ENCODE measurements around the gene PXT1.
"Not testable (repeated sequence)": the region's sequence is repeated elsewhere in the genome, so short reads cannot be mapped to it uniquely, and the experiment has no call there.

The PXT1 gene, protein sequence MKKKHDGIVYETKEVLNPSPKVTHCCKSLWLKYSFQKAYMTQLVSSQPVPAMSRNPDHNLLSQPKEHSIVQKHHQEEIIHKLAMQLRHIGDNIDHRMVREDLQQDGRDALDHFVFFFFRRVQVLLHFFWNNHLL

DNA sequence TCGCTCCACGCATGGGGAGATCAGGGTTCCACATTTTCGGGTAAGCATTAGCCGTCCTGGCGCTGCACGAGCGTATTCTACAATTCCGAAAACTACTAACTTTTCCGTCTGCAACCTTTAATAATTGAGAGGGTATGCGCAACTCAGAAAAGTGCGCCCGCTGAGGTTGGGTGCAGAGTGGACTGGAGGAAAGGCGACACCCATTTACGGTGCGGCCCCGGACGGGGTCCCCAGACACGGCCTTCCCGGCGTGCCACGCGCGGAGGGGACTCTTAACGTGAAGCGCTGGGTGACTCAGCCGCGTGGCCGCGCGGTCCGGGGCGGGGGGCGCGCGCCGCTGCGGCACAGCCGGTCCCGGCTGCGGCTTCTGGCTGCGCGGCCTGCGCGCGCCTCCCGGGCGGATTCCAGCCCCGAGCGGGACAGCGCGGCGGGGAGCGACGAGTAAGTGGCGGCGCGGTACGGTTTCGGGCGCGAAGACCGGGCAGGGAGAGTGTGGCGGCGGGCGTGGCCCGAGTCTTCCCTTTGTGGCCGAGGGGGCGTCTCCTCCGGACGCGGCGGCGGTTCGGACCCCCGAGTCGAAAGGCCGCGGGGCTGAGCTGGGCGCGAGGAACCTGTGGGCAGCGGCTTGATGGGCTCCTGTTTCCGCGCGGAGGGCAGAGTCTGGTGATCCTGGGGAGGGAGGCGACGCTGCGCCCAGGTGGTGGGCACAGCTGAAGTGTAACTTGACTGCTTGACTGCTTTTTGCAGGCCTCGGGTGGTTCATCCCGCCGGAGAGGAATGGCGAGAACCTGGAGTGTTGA is at the start of gene PXT1, which contains the start of gene KCTD20:
TSS of gene PXT1 (minus strand) at position 184 of the 800 bp plus-strand sequence. CDS start 16,772 bp downstream, outside the sequence.
TSS of gene KCTD20 (plus strand) at position 330 of the 800 bp plus-strand sequence. CDS start 27,098 bp downstream, outside the sequence.
- peak; percentile 71 to 87 for DNase-seq (ENCODE audit: extremely low read depth in 1 of 2, low read depth in 1 of 2)

DNA sequence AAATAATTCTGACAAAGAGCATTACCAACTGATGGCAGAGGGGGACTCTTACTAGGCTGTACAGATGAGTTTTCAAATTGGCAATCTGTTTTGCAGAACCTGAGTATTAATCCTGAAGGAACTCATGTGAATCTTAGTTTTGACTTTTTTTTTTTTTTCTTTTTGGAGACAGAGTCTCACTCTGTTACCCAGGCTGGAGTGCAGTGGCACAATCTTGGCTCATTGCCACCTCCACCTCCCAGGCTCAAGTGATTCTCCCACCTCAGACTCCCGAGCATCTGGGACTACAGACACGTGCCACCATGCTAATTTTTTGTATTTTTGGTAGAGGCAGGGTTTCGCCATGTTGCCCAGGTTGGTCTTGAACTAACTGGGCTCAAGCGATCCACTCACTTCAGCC is 49.4 kb upstream of the PXT1 start:
- DNase-seq (ENCODE audit: extremely low read depth in 1 of 2, low read depth in 1 of 2) = no peak

DNA sequence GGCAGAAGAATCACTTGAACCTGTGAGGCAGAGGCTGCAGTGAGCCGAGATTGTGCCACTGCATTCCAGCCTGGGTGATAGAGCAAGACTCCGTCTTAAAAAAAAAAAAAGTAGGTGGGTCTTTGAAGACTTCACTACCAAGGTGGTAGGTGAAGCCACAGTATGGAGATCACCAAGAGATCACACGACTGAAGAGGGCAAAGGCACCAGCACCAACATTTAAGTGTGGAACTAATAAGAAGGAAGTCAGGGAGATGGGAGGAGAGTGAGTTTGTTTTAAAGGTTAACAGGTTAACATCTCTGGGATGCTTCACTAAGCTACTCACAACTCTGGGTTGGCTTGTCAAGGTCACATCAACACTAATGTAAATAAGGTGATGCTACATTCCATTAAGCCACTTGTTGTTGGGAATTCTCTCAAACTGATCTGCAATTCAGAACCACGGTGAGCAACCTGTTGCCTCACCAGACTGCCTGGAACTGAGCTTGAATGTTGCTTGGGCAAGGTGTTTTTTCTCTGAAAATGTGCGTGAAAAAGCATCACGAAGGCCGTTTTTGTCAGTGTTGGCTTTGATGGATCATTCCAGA is 48.8 kb upstream of the PXT1 start:
- no peak for DNase-seq (ENCODE audit: extremely low read depth in 1 of 2, low read depth in 1 of 2)

DNA sequence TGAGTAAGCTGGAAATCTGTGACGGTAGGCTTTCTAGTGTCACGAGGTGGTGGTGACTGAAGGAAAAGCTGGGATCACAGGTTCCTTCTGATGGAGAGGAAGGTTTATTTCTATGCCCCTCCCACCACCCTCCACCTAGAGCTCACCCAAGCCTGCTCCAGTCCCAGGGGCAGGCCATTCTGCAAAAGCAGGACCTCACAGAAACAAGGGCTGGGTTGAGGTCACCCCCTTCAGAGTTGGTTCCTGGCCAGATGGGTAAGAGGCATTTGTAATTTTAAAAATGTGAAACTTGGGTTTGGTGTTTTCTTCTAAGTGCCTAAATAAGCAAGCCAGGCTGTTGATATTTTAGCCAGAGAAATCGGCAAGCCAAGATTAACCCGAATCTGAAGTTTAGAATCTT is 46.8 kb upstream of the PXT1 start:
- DNase-seq (ENCODE audit: extremely low read depth in 1 of 2, low read depth in 1 of 2) = no peak

DNA sequence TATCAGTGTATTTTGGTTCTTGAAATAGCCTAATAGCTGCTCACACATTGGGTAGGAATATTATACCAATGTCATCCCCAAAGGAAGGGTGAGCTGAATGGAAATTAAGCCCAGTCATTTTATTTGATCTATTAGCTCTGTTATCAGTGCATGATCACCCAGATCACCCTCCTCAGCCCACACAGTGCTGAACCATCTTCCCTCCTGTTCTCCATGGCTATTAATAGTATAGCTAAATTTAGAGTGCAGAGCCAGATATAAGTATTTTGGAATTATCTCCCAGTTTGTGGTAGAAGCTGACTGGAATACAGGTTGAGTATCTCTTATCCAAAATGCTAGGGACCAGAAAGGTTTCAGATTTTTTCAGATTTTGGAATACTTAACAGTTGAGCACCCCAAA is 45.6 kb upstream of the PXT1 start:
- DNase-seq (ENCODE audit: extremely low read depth in 1 of 2, low read depth in 1 of 2) = no peak

DNA sequence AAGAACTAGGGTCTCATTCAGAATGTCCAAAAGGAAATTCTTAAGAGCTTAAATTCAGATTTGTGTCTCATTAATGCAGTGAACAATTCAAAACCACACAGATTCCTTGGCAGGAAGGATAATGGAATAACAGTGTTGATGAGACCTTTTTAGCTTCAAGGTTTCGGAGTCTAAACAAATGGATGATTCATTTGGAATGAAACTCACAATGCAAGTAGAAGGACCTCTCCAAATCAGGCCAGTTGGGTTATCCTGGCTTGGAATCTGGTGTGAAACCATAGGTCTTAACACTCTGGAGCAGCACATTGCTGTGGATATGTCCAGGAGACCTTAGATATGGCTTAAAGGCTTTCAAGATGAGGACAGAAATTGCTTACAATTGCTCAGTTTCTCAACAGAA is 45.0 kb upstream of the PXT1 start:
- DNase-seq (ENCODE audit: extremely low read depth in 1 of 2, low read depth in 1 of 2) = no peak

DNA sequence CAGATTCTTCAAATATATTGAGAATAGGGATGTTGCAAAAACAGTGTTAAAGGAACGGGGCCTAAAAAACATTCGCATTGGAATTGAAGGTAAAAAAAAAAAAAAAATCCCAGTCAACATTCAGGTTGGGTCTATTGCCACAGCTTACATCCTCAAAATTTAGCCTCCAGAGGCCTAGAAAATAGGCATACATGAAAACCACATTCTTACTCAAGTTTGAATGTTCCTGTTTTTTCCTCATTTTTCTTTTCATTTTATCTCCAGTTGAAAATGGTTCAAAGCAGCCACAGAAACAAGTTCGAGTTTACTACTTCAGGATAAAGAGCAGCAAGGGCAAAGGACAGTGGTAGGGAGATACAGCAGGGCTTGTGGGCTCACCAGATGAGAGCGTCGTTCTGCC is 42.1 kb upstream of the PXT1 start:
- no peak for DNase-seq (ENCODE audit: extremely low read depth in 1 of 2, low read depth in 1 of 2)

DNA sequence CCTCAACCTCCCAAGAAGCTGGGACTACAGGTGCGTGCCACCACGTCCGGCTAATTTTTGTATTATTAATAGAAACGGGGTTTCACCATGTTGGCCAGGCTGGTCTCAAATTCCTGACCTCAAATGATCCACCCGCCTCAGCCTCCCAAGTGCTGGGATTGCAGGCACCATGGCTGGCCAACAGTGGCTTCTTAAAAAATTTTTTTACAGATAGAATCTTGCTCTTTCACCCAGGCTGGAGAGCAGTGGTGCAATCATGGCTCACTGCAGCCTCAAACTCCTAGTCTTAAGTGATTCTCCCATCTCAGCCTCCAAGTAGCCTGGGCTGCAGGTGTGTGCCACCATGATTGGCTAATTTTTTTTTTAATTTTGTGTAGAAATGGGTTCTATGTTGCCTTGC is 40.7 kb upstream of the PXT1 start:
- DNase-seq (ENCODE audit: extremely low read depth in 1 of 2, low read depth in 1 of 2) = not testable (repeated sequence)

DNA sequence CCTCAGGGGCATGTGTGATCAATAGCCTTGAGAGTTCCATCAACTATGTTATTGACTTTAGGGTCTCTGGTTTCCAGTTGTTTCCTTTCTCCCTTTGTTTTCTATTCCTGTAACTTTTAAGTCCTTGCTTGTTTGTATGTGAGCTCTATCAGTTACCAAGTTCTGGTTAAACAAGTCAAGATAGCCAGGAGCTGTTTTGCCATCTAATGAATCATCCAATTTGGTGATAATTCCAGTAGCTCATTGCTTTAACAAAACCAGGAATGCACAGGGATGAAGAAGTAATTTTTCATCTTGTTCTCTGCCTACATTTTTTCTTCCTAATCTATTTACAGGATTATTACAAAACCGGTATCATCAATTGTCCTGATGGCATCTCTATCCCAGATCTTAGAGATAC is 36.6 kb upstream of the PXT1 start:
- no peak for DNase-seq (ENCODE audit: extremely low read depth in 1 of 2, low read depth in 1 of 2)

DNA sequence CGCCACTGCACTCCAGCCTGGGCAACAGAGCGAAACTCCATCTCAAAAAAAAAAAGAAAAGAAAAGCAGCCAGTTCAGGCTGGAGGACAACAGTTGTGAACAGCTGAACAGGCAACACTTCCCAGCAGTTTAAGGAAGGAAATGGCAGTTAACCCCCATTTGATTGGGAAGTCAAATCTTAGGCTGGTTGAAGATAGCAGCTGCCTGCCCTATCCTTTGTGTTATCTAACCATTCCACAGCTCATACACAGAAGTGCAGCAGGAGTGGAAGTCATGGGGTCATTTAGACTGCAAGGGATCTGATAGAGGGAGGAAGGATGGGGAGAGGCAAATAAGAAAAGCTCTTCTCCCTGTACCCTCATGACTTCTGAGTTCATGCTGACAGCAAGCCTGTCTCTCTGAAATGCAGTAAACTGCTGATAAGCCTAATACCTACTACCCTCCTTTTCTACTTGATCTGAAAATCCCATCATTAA is 35.4 kb upstream of the PXT1 start:
- no peak for DNase-seq (ENCODE audit: extremely low read depth in 1 of 2, low read depth in 1 of 2)

DNA sequence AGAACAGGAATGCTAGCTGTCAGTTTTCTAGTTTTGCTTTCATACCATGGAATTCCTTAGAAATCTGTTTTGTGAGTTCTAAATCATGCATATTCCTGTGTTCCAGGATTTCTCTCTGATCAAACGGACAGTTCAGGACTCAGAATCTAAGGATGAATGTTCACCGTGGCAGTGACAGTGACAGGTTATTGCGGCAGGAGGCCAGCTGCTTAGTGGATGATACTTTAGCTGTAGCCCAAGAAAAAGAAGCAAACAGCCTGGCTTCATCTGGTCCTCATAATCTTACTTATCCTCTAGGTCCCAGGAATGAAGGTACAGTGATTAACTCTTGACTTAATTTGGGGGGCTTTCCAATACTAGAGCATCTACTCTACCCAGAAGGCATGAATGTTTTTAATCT is 27.3 kb upstream of the PXT1 start:
- DNase-seq (ENCODE audit: extremely low read depth in 1 of 2, low read depth in 1 of 2) = no peak

DNA sequence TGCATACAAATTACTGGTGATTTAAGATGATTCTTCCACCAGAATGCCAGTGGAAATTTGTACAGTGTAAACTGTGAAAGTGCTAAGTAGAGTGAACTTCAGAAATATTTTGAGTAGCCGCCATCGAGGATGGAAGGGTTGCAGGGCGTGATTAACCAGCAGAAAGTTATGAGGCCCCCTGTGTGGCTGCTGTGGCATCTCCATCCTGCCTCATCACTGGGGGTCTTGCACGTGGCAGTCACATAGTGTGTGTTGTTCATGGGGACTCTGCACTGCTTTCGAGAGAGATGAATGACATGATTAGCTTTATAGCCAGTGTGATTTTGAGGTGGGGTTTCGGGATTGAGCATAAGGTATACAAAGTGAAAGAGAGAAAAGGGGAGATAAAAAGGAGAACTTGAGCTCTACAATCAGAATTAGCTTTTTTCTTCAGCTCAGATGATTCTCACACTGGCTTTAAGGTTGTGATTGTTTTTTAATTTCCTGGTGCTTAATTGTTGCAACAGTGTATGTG is 26.6 kb upstream of the PXT1 start:
- no peak for DNase-seq (ENCODE audit: extremely low read depth in 1 of 2, low read depth in 1 of 2)

DNA sequence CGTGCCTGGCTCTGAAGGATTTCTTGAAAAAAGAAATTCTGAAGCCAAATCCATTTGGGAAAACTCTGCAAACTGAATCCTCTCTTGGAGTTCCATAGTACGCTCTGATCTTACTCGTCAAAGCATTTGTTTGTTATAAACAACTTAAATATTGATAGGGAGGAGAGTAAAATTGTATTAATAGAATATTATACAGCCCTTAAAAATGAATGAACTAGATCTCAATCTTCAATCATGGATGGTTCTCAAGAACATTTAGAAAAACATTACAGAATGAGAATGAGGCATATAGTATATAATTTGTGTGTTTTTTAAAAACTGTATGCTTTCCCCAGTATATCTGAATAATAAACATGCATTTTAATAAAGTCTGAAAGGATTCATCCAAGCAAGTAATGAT is 25.0 kb upstream of the PXT1 start:
- no peak for DNase-seq (ENCODE audit: extremely low read depth in 1 of 2, low read depth in 1 of 2)

DNA sequence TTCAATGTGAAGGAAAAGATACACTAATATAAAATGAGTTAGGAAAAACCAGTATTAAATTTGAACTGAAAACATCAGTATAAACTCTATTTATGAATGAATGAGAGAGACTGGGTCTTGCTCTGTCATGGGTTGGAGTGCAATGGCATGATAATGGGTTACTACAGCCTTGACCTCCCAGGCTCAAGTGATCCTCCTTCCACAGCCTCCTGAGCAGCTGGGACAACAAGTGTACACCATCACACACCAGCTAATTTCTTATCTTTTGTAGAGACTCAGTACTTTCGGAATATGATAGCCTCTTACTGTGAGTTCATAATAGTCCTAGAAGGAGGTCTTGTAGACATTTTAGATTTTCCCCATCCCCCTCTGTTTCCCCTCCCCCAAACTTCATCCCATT is 21.6 kb upstream of the PXT1 start:
- DNase-seq (ENCODE audit: extremely low read depth in 1 of 2, low read depth in 1 of 2) = no peak

DNA sequence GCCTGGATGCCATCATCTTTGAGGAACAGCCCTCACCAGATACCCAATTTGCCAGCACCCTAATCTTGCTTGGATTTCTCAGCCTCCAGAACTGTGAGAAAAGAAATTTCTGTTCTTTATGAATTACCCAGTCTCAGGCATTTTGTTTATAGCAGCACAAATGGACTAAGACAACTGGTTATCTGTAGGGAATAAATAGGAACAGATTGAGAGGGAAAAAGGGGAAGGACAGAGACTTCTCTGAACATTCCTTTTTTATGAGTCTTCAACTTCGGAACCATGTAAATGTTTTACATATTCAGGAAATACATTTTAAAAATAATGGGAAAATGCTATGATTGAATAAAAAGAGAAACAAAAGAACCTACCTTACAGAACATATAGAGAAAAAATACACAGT is 21.0 kb upstream of the PXT1 start:
- DNase-seq (ENCODE audit: extremely low read depth in 1 of 2, low read depth in 1 of 2) = no peak

DNA sequence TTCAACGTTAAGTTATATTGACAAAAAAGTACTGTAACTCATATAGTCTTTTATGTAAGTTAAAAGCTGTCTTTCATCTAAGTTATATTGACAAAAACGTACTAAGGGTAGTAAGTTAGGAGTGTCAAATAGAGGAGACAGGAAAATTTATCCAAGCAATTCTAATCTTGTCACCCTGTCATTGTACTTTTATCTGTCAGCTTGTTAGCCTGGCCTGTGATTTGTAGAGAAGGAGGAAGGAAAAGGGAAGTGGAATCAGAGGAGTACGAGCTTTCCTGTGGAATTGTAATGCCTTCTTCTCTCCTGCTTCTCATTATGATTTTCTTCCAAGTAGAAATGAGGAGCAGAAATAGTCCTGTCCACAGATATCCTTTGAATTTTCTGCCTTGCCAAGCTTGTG is 19.0 kb upstream of the PXT1 start:
- no peak for DNase-seq (ENCODE audit: extremely low read depth in 1 of 2, low read depth in 1 of 2)

DNA sequence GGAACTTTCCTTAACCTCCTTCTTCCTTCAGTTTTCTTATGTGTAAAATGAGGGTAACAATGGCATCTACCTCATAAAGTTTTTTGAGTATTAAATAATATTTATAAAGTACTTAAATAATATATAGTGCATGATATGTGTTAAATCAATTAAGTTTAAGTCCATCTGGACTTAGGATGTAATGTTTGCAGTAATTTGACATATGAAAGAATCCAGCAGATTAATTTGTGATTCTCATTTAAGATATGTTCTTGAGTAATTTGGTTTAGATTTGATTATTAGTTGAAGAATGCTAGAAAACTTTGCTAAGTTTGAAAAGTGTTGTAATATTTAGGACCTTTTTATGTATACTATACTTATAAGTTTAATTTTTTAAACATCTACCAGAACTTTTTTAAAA is 18.3 kb upstream of the PXT1 start:
- no peak for DNase-seq (ENCODE audit: extremely low read depth in 1 of 2, low read depth in 1 of 2)

DNA sequence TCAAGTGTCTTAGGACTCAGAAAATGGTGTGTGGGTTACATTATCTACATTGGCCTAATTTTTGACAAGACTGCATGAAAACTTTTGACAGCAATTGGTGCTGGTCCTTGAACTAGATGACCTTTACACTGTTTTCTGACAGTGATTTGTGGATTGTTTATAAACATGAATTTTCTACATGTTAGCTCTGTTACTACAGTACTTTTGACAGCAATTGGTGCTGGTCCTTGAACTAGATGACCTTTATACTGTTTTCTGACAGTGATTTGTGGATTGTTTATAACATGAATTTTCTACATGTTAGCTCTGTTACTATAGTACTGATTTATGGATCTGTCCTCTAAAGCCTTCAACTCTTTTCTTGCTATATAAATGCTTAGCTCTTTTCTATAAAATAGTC is 16.8 kb upstream of the PXT1 start:
- no peak for DNase-seq (ENCODE audit: extremely low read depth in 1 of 2, low read depth in 1 of 2)

DNA sequence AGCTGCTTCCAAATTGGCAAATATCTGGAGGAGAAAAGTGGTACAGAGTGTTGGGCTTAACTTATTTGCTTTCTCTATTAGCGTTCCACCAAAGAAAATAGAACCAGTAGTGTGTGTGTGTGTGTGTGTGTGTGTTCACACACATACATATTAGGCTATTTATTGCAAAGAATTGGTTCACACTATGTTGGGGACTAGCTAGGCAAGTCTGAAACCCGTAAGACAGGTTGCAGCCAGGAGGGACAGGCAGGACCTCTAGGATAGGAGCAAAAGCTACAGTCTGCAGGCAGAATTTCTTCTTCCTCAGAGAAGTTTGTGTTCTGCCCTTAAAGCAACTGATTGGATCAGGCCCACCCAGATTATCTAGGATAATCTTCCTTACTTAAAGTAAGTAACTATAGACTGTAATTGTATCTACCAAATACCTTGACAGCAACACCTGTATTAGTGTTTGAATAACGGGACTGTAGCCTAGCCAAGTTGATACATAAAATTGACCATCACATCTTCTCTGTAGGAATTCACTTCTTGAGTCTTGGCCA is 12.9 kb upstream of the PXT1 start:
- no peak for DNase-seq (ENCODE audit: extremely low read depth in 1 of 2, low read depth in 1 of 2)

DNA sequence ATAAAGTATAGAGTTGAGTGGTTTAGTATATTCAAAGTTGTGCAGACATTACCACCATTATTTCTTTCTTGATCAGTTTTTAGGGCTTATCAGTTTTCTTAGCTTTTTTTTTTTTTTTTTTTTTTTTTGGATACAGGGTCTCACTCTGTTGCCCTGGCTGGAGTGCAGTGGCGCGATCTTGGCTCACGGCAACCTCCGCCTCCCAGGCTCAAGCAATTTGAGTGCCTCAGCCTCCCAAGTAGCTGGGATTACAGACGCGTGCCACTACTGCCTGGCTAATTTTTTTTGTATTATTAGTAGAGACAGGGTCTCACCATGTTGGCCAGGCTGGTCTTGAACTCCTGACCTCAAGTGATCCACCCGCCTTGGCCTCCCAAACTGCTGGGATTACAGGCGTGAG is 10.2 kb upstream of the PXT1 start:
- not testable (repeated sequence) for DNase-seq (ENCODE audit: extremely low read depth in 1 of 2, low read depth in 1 of 2)

DNA sequence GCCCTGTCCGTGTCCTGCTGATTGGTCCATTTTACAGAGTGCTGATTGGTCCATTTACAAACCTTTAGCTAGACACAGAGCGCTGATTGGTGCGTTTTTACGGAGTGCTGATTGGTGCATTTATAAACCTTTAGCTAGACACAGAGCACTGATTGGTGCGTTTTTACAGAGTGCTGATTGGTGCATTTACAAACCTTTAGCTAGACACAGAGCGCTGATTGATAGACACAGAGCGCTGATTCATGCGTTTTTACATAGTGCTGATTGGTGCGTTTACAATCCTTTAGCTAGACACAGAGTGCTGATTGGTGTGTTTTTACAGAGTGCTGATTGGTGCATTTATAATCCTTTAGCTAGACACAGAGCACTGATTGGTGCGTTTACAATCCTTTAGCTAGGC is 6.5 kb upstream of the PXT1 start:
- not testable (repeated sequence) for DNase-seq (ENCODE audit: extremely low read depth in 1 of 2, low read depth in 1 of 2)

DNA sequence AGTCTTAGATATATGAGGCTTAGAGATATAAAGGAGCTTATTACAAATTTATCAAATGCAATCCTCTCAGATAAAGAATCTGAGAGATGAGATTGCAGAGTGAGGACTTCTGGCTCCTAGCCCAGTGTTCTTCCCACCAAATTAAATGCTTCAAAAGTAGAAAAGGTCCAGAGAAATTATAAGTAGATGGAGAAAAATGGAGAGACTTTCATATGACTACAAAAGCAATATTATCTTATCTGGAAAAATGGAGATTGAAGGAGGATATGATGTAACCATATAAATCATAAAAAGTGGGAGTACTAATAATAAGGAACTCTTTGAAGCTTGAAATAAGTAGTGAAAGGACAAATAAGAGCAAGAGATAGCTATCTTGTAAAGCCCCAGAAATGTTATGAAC is 3.0 kb upstream of the PXT1 start:
- DNase-seq (ENCODE audit: extremely low read depth in 1 of 2, low read depth in 1 of 2) = no peak
